ENCODE data around the gene SLC66A1. TPM values are rescaled to one million over a fixed set of nuclear protein-coding genes. Genes with fewer than 3 reads are reported as not detected.

SLC66A1 gene
- total and polyA plus RNA-seq, 2 of the 13 experiments (the other 11 are each of a cell fraction or from before 2014, with no cell fraction given): 15.4 to 18.9 TPM

- TF ChIP-seq ZHX1 (CRISPR knock-in tag; IDR thresholded peaks at IDR 0.05; ENCODE audit: low read depth) (0 out of 2 replicates have a peak, but pooled peaks have one; percentile 40), ZNF710 (CRISPR knock-in tag; IDR thresholded peaks at IDR 0.05; ENCODE audit: borderline replicate concordance) (no peak), TSC22D2 (CRISPR knock-in tag; IDR thresholded peaks at IDR 0.05; ENCODE audit: borderline replicate concordance) (no peak), MAFG (CRISPR knock-in tag; IDR thresholded peaks at IDR 0.05) (no peak), ELF1 (CRISPR knock-in tag; IDR thresholded peaks at IDR 0.05) (peak; percentile 27; the same call in 1 of the 2 replicates), NFE2 (CRISPR knock-in tag; IDR thresholded peaks at IDR 0.05) (no peak), MLXIP (CRISPR knock-in tag; IDR thresholded peaks at IDR 0.05; ENCODE audit: borderline replicate concordance) (peak; percentile 26; the same call in 1 of the 2 replicates), ZNF709 (CRISPR knock-in tag; IDR thresholded peaks at IDR 0.05) (no peak), ZNF142 (CRISPR knock-in tag; IDR thresholded peaks at IDR 0.05) (no peak), NONO (IDR thresholded peaks at IDR 0.05) (no peak), NONO (CRISPR knock-in tag; conservative IDR thresholded peaks at IDR 0.05) (peak; percentile 75)
Measured at GRCh38 chr1:19311931-19312781, at the start of gene SLC66A1, which contains the start of gene AKR7A2 (continued).

Measured in HepG2 (cell line).